ENCODE results near the gene AADACL2. TPM values are rescaled to one million over a fixed set of nuclear protein-coding genes. Genes with fewer than 3 reads are reported as not detected.
A peak's percentile ranks its signal among the peaks of the same experiment; 100 is the strongest.
"Not testable (repeated sequence)": the region's sequence is repeated elsewhere in the genome, so short reads cannot be mapped to it uniquely, and the experiment has no call there.

AADACL2 gene
- total and polyA plus RNA-seq, 4 donors = not detected

- no peak for TF ChIP-seq CTCF (IDR thresholded peaks at IDR 0.05; ENCODE audit: low read depth, low read length, missing input control)
- TF ChIP-seq SP1 (IDR thresholded peaks at IDR 0.05) = no peak
These were observed 27.9 kb downstream of the AADACL2 start (continued) for GRCh38 chr3:151761581-151761980.

- not testable (repeated sequence) for H3K9ac ChIP-seq (ENCODE audit: low read depth in 1 of 2, low read length in 2 of 2); H3K4me1 ChIP-seq (ENCODE audit: control insufficient read depth in 4 of 4, insufficient read depth in 4 of 4, low read length in 3 of 4); H3K9me3 ChIP-seq (ENCODE audit: control insufficient read depth in 4 of 4, low read length in 3 of 4); H3K36me3 ChIP-seq (ENCODE audit: control insufficient read depth in 4 of 4, insufficient read depth in 3 of 4, low read depth in 1 of 4, low read length in 3 of 4); H3K27me3 ChIP-seq (ENCODE audit: control insufficient read depth in 4 of 4, insufficient read depth in 4 of 4, low read length in 3 of 4); DNase-seq (ENCODE audit: low spot score); H3K4me3 ChIP-seq (ENCODE audit: low read depth in 1 of 3, low read length in 3 of 3); H3K27ac ChIP-seq (ENCODE audit: low read depth in 1 of 2, low read length in 2 of 2)
- WGBS = 70% methylated on average over 1 of the region's 1 CpG
These were observed 31.0 kb downstream of the AADACL2 start for GRCh38 chr3:151764699-151765098.

- no peaks in the 10 kb centered on the region for H3K36me3 ChIP-seq (ENCODE audit: control insufficient read depth in 4 of 4, insufficient read depth in 3 of 4, low read depth in 1 of 4, low read length in 3 of 4)
- no peaks in the 10 kb centered on the region for H3K27me3 ChIP-seq (ENCODE audit: control insufficient read depth in 4 of 4, insufficient read depth in 4 of 4, low read length in 3 of 4)
- TF ChIP-seq EGR1 (IDR thresholded peaks at IDR 0.05; ENCODE audit: low read depth in 2 of 2) (no peak), RXRA (IDR thresholded peaks at IDR 0.05) (no peak), NR2F2 (IDR thresholded peaks at IDR 0.05) (no peak), FOXA2 (IDR thresholded peaks at IDR 0.05) (no peak), ZBTB33 (IDR thresholded peaks at IDR 0.05) (no peak), TAF1 (conservative IDR thresholded peaks at IDR 0.05) (no peak)
- no peaks in the 10 kb centered on the region for H3K9me3 ChIP-seq (ENCODE audit: control insufficient read depth in 4 of 4, low read length in 3 of 4)
- no peak overlapping the region for H3K9ac ChIP-seq (ENCODE audit: low read depth in 1 of 2, low read length in 2 of 2)
- H3K4me1 ChIP-seq (ENCODE audit: control insufficient read depth in 4 of 4, insufficient read depth in 4 of 4, low read length in 3 of 4) = peaks cover 0 to 12% (median 2%) of the 10 kb centered on the region in 4 donors
- no peak overlapping the region for H3K4me3 ChIP-seq (ENCODE audit: low read depth in 1 of 3, low read length in 3 of 3)
- H3K27ac ChIP-seq (ENCODE audit: low read depth in 1 of 2, low read length in 2 of 2) = no peak overlapping the region
- no peak for DNase-seq (ENCODE audit: low spot score)
These were observed 32.0 kb downstream of the AADACL2 start for GRCh38 chr3:151765685-151766084.

- no peak overlapping the region for H3K9ac ChIP-seq (ENCODE audit: low read depth in 1 of 2, low read length in 2 of 2)
- no peaks in the 10 kb centered on the region for H3K9me3 ChIP-seq (ENCODE audit: control insufficient read depth in 4 of 4, low read length in 3 of 4)
- H3K36me3 ChIP-seq (ENCODE audit: control insufficient read depth in 4 of 4, insufficient read depth in 3 of 4, low read depth in 1 of 4, low read length in 3 of 4) = no peaks in the 10 kb centered on the region
- H3K4me3 ChIP-seq (ENCODE audit: low read depth in 1 of 3, low read length in 3 of 3) = no peak overlapping the region
- H3K27me3 ChIP-seq (ENCODE audit: control insufficient read depth in 4 of 4, insufficient read depth in 4 of 4, low read length in 3 of 4) = no peaks in the 10 kb centered on the region
- no peak overlapping the region for H3K27ac ChIP-seq (ENCODE audit: low read depth in 1 of 2, low read length in 2 of 2)
- peaks cover 2 to 20% (median 3%) of the 10 kb centered on the region in 4 donors for H3K4me1 ChIP-seq (ENCODE audit: control insufficient read depth in 4 of 4, insufficient read depth in 4 of 4, low read length in 3 of 4)
- no peak for DNase-seq (ENCODE audit: low spot score)
- TF ChIP-seq YY1 (IDR thresholded peaks at IDR 0.05) (no peak), RXRA (IDR thresholded peaks at IDR 0.05) (peak in 1 of 2 donors; percentile 12), ATF3 (IDR thresholded peaks at IDR 0.05) (no peak), JUND (IDR thresholded peaks at IDR 0.05) (peak; percentile 20 to 53)
- WGBS = 68% methylated on average over 2 of the region's 2 CpGs
These were observed 32.7 kb downstream of the AADACL2 start for GRCh38 chr3:151766454-151766853.

Data from liver (tissue), 9 donors.